Endothelial cell (in vitro differentiated cells): ENCODE results near the gene ZFHX3. TPM values are rescaled to one million over a fixed set of nuclear protein-coding genes. Genes with fewer than 3 reads are reported as not detected.

Experiments
- DNase-seq: peaks from one replicate; pipeline ENCODE4 v3.0.0; 2021; ENCODE audit warnings: low spot score
- H3K27ac Mint-ChIP-seq: one replicate; pipeline ENCODE4 v1.8.0; 2021; ENCODE audit warnings: mixed read lengths, inconsistent platforms; ENCODE audit not compliant: unreplicated experiment
- H3K27me3 Mint-ChIP-seq: one replicate; pipeline ENCODE4 v1.8.0; 2021; ENCODE audit warnings: mild to moderate bottlenecking, moderate library complexity, mixed read lengths, inconsistent platforms; ENCODE audit not compliant: unreplicated experiment
- H3K36me3 Mint-ChIP-seq: one replicate; pipeline ENCODE4 v1.8.0; 2021; ENCODE audit warnings: mild to moderate bottlenecking, low read depth, mixed read lengths, inconsistent platforms; ENCODE audit not compliant: unreplicated experiment
- H3K4me1 Mint-ChIP-seq: one replicate; pipeline ENCODE4 v1.8.0; 2021; ENCODE audit warnings: mild to moderate bottlenecking, mixed read lengths, inconsistent platforms; ENCODE audit not compliant: unreplicated experiment
- H3K4me3 Mint-ChIP-seq: one replicate; pipeline ENCODE4 v1.8.0; 2021; ENCODE audit warnings: mild to moderate bottlenecking, mixed read lengths, inconsistent platforms; ENCODE audit not compliant: unreplicated experiment
- H3K9me3 Mint-ChIP-seq: one replicate; pipeline ENCODE4 v1.8.0; 2021; ENCODE audit warnings: mixed read lengths, inconsistent platforms; ENCODE audit not compliant: unreplicated experiment
- CTCF ChIP-seq: fragments of 200-600 bp; sonication (generic); IDR thresholded peaks from one replicate; pipeline ENCODE4 v1.5.0; 2021; ENCODE audit warnings: antibody characterized with exemption; ENCODE audit not compliant: unreplicated experiment
- total RNA-seq: library from RNA; stranded (reverse); fragmentation: NEBNext Ultra II Directional; extraction: Animal tissue kit (Norgen Biotek cat#: 25700); gene quantifications from one replicate; pipeline ENCODE4 v1.2.1, GENCODE V29; 2021; ENCODE audit not compliant: unreplicated experiment

The ZFHX3 gene
- total RNA-seq, 1 donor from 2014 or later, result 17.7 TPM

- Mint-ChIP-seq H3K4me1 (no peaks in the 10 kb centered on the region), H3K9me3 (no peaks in the 10 kb centered on the region), H3K4me3 (no peak overlapping the region), H3K27ac (no peak overlapping the region), H3K27me3 (peaks cover 2% of the 10 kb centered on the region), H3K36me3 (no peaks in the 10 kb centered on the region)
- no peak for TF ChIP-seq CTCF
- no peak for DNase-seq
Observed at GRCh38 chr16:73017321-73017720, 30.6 kb downstream of the ZFHX3 start.

- no peak for DNase-seq
- no peak for TF ChIP-seq CTCF
- Mint-ChIP-seq H3K4me3 (no peak overlapping the region), H3K4me1 (no peaks in the 10 kb centered on the region), H3K9me3 (no peaks in the 10 kb centered on the region), H3K27ac (no peak overlapping the region), H3K36me3 (no peaks in the 10 kb centered on the region), H3K27me3 (peaks cover 2% of the 10 kb centered on the region)
Observed at GRCh38 chr16:73016488-73016830, 31.5 kb downstream of the ZFHX3 start.

- H3K4me1 Mint-ChIP-seq, result no peaks in the 10 kb centered on the region
- no peak for TF ChIP-seq CTCF
Observed at GRCh38 chr16:73015612-73016487, 32.1 kb downstream of the ZFHX3 start.

GRCh38 chr16:73014768-73015167 is 33.2 kb downstream of the ZFHX3 start:
- no peak for TF ChIP-seq CTCF
- Mint-ChIP-seq H3K4me1 (no peaks in the 10 kb centered on the region), H3K9me3 (no peaks in the 10 kb centered on the region), H3K4me3 (no peak overlapping the region), H3K27me3 (peaks cover 2% of the 10 kb centered on the region), H3K36me3 (no peaks in the 10 kb centered on the region), H3K27ac (no peak overlapping the region)
- no peak for DNase-seq

More at GRCh38 chr16:73015612-73016487, 32.1 kb downstream of the ZFHX3 start:
- Mint-ChIP-seq H3K27me3 (peaks cover 2% of the 10 kb centered on the region), H3K9me3 (no peaks in the 10 kb centered on the region), H3K4me3 (no peak overlapping the region), H3K27ac (no peak overlapping the region), H3K36me3 (no peaks in the 10 kb centered on the region)
- DNase-seq, result no peak

GRCh38 chr16:73013974-73014373 is 34.0 kb downstream of the ZFHX3 start:
- Mint-ChIP-seq H3K36me3 (no peaks in the 10 kb centered on the region), H3K4me3 (no peak overlapping the region), H3K9me3 (no peaks in the 10 kb centered on the region), H3K27ac (no peak overlapping the region), H3K4me1 (no peaks in the 10 kb centered on the region), H3K27me3 (peaks cover 2% of the 10 kb centered on the region)
- DNase-seq, result no peak
- TF ChIP-seq CTCF, result no peak
